Gastrocnemius medialis (tissue), 4 donors: ENCODE results near the gene SCN9A.

Experiments
- CTCF ChIP-seq, 5 experiments: fragments of 450-650 bp in 3 of 5; fragments of 200-600 bp in 2 of 5; sonication (generic) in 2 of 5; IDR thresholded peaks in 4 of 5; conservative IDR thresholded peaks in 1 of 5; 1 replicate in 4 of 5; 2 replicates in 1 of 5; pipeline ENCODE4 v1.5.1; 2016 to 2019; ENCODE audit warnings: antibody characterized with exemption in 5 of 5, mild to moderate bottlenecking in 3 of 5, moderate library complexity in 3 of 5
- POLR2A ChIP-seq, 2 donors: fragments of 450-650 bp; IDR thresholded peaks; one replicate each; pipeline ENCODE4 v1.6.1; 2017; ENCODE audit warnings: antibody characterized with exemption in 2 of 2, mild to moderate bottlenecking in 2 of 2, moderate library complexity in 2 of 2

DNA sequence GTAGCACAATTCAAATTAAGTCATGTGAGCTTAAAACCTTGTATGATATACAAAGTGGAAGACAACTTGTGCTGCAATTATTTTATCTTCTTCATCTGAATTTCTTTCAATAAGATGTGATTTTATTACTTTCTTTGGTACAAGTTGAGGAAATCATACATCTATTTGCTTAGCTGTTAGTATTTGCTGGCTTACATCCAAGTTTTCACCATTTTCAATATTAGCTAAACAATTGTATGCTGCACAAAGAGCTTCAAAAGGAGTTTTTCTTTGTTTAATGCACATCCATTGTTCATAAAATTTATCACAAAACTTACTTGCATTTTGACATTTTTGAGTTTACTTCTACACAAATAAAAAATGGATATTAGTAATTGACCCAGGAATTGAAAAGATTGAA, 40.9 kb downstream of the SCN9A start:
- TF ChIP-seq CTCF (IDR thresholded peaks at IDR 0.05 in 4 of 5, conservative IDR thresholded peaks at IDR 0.05 in 1 of 5) (no peak), POLR2A (IDR thresholded peaks at IDR 0.05) (no peak)
